ENCODE results near the gene MID1IP1. TPM values are rescaled to one million over a fixed set of nuclear protein-coding genes. Genes with fewer than 3 reads are reported as not detected.

MID1IP1 gene
- total and polyA plus RNA-seq, 10 of the 15 experiments (the other 5 are each of a cell fraction or from before 2014, with no cell fraction given) = 0.21 to 62.2 (median 14.6) TPM

GRCh38 chrX:38800981-38801845, at the start of gene MID1IP1 (continued):
- TF ChIP-seq NKRF (conservative IDR thresholded peaks at IDR 0.05) = peak; percentile 49
- peak; percentile 75; the same call in 1 of the 2 replicates for TF ChIP-seq NFYB (IDR thresholded peaks at IDR 0.05; ENCODE audit: insufficient read depth, low read depth, low read length)
- peak; percentile 79 for TF ChIP-seq RAD51 (IDR thresholded peaks at IDR 0.05)
- TF ChIP-seq BMI1 (IDR thresholded peaks at IDR 0.05; ENCODE audit: borderline replicate concordance) = 0 out of 2 replicates have a peak, but pooled peaks have one; percentile 62
- TF ChIP-seq MAX (IDR thresholded peaks at IDR 0.05; ENCODE audit: low read depth, low read length) = no peak
- TF ChIP-seq NR2F1 (conservative IDR thresholded peaks at IDR 0.05) = peak; percentile 32
- TF ChIP-seq YY1 (IDR thresholded peaks at IDR 0.05; ENCODE audit: low read depth, low read length) = peak; percentile 88
- peak; percentile 70; the same call in 1 of the 2 replicates for TF ChIP-seq SREBF2 (IDR thresholded peaks at IDR 0.05; ENCODE audit: low read length)
- peak; percentile 46; the same call in 1 of the 2 replicates for TF ChIP-seq MXI1 (IDR thresholded peaks at IDR 0.05; ENCODE audit: low read depth, low read length)
- TF ChIP-seq POLR2AphosphoS2 (IDR thresholded peaks at IDR 0.05; ENCODE audit: low read depth, low read length) = 0 out of 2 replicates have a peak, but pooled peaks have one; percentile 39
- no peak for TF ChIP-seq CBFB (IDR thresholded peaks at IDR 0.05; ENCODE audit: low read depth)
- TF ChIP-seq E4F1 (IDR thresholded peaks at IDR 0.05; ENCODE audit: borderline replicate concordance, partially characterized antibody) = peak; percentile 60
- peak; percentile 46; the same call in 1 of the 2 replicates for TF ChIP-seq EED (IDR thresholded peaks at IDR 0.05; ENCODE audit: low read depth)
- no peak for TF ChIP-seq MEF2B (IDR thresholded peaks at IDR 0.05; ENCODE audit: partially characterized antibody, poor library complexity, severe bottlenecking)
- peak; percentile 48; the same call in 1 of the 2 replicates for TF ChIP-seq PML (IDR thresholded peaks at IDR 0.05; ENCODE audit: low read length)
- no peak for TF ChIP-seq ZBTB4 (CRISPR knock-in tag; IDR thresholded peaks at IDR 0.05)
- TF ChIP-seq HCFC1 (IDR thresholded peaks at IDR 0.05; ENCODE audit: low read length) = no peak
